Lower leg skin (tissue), 4 donors: ENCODE data around the gene RAX. TPM values are rescaled to one million over a fixed set of nuclear protein-coding genes. Genes with fewer than 3 reads are reported as not detected.

ENCODE experiments used
- DNase-seq, 2 donors: peaks; one replicate each; pipeline ENCODE4 v3.0.0-alpha.2; 2019; ENCODE audit warnings: low spot score in 2 of 2
- H3K4me3 ChIP-seq: fragments of 200-600 bp; sonication (generic); 2 replicates; pipeline ENCODE4 v1.5.1; 2017; ENCODE audit warnings: mild to moderate bottlenecking, low read depth; ENCODE audit not compliant: poor library complexity, severe bottlenecking
- POLR2A ChIP-seq, 2 donors: fragments of 450-650 bp; IDR thresholded peaks; one replicate each; pipeline ENCODE4 v1.6.1; 2016 to 2017; ENCODE audit warnings: antibody characterized with exemption in 2 of 2, mild to moderate bottlenecking in 1 of 2, moderate library complexity in 1 of 2
- WGBS, 2 donors: methylation state at CpG; one replicate each; pipeline ENCODE4 v1.1.5; 2018; 5-methylcytosine and 5-hydroxymethylcytosine counted together
- intact Hi-C: fragments of 100-400 bp; cut with DNase I; formaldehyde crosslinking; loops from one replicate; pipeline ENCODE4 v1.15.0; 2023; ENCODE audit warnings: low total_unique reads
- total RNA-seq, 4 donors: library from RNA; depleted of rRNA; stranded (reverse); fragments of >200 nt; gene quantifications; one replicate each; pipeline ENCODE4 v1.1.0, GENCODE V29; 2016
- TF ChIP-seq, protein P1 (sequence below), 3 donors: fragments of 450-650 bp; IDR thresholded peaks; one replicate each; pipeline ENCODE4 v1.5.1; 2016; ENCODE audit warnings: antibody characterized with exemption in 3 of 3, mild to moderate bottlenecking in 3 of 3, moderate library complexity in 2 of 3

RAX gene
- total RNA-seq, 4 donors from 2014 or later: 0.07 to 0.38 TPM; not detected in 2

- H3K4me3 ChIP-seq: no peak overlapping the region
- WGBS, 2 donors: 55 to 74% methylated on average over 5 of the region's 5 CpGs
- intact Hi-C loops: no loop called here
- TF ChIP-seq, protein P1, sequence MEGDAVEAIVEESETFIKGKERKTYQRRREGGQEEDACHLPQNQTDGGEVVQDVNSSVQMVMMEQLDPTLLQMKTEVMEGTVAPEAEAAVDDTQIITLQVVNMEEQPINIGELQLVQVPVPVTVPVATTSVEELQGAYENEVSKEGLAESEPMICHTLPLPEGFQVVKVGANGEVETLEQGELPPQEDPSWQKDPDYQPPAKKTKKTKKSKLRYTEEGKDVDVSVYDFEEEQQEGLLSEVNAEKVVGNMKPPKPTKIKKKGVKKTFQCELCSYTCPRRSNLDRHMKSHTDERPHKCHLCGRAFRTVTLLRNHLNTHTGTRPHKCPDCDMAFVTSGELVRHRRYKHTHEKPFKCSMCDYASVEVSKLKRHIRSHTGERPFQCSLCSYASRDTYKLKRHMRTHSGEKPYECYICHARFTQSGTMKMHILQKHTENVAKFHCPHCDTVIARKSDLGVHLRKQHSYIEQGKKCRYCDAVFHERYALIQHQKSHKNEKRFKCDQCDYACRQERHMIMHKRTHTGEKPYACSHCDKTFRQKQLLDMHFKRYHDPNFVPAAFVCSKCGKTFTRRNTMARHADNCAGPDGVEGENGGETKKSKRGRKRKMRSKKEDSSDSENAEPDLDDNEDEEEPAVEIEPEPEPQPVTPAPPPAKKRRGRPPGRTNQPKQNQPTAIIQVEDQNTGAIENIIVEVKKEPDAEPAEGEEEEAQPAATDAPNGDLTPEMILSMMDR (IDR thresholded peaks at IDR 0.05): no peak
- no peak for TF ChIP-seq POLR2A (IDR thresholded peaks at IDR 0.05)
- no peak for DNase-seq
These were observed 40.8 kb downstream of the RAX start for GRCh38 chr18:59232309-59233016.

DNA sequence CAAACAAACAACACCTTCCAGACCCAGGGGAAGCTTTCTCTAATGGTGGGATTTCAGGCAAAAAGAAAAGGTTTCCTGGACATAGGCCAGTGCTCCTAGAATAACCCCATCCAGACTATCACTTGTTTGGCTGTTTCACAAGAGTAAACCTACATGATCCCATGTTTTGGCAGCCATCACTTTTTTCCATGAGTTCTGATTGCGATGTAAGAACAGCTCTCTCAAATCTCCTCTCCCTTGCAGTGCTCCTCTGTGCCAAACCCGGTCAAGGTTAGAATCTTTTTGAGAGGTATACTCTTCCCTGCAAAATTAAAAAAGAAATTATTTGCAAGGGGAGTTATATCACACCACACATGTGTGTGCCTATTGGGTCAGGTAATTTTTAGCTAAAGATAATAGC, 41.4 kb downstream of the RAX start:
- intact Hi-C loops: no loop called here
- no peak overlapping the region for H3K4me3 ChIP-seq
- DNase-seq: no peak
- WGBS, 2 donors: 55 to 79% methylated on average over 2 of the region's 2 CpGs
- TF ChIP-seq, protein P1 (IDR thresholded peaks at IDR 0.05): no peak
- no peak for TF ChIP-seq POLR2A (IDR thresholded peaks at IDR 0.05)

GRCh38 chr18:59231114-59231513, 42.1 kb downstream of the RAX start:
- intact Hi-C loops: no loop called here
- no peak overlapping the region for H3K4me3 ChIP-seq
- no peak for TF ChIP-seq POLR2A (IDR thresholded peaks at IDR 0.05)
- TF ChIP-seq, protein P1 (IDR thresholded peaks at IDR 0.05): no peak
- no peak for DNase-seq
- WGBS, 2 donors: 72% methylated on average over 5 of the region's 5 CpGs

DNA sequence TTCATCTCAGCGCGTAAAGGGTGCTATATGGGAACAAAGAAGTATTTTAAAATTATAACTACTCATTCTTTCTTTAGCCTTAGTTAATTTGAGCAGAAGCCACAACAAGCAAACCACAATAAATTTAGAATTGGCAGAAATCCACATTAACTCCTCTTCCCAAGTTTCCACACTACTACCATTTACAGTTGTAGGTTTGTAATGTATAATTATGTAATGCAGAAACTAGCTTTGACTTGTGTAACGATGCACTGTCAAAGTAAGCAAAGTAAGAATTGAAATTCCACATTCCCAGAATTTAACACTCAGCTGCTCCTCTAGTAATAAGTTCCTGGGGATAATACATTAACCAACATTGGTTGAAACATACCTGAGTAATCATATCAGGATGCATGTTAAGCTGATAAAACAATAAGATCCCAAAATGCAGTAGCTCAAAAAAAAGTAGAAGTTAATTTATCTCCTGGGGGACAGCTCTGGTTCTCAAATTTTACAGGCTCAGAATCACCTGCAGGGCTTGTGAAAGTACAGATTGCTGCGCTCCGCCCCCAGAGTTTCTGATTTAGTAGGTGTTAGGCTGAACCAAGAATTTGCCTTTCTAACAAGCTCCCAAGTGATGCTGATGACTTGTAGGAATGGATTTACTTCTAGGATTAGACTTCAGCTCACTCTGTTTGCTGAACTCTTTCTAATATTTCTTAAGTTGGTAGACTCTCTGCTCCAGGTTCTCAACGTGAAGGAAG, 43.4 kb downstream of the RAX start:
- TF ChIP-seq, protein P1 (IDR thresholded peaks at IDR 0.05): no peak
- TF ChIP-seq POLR2A (IDR thresholded peaks at IDR 0.05): no peak
- no peak for DNase-seq
- intact Hi-C loops: no loop called here
- 57 to 63% methylated on average over 6 of the region's 6 CpGs for WGBS, 2 donors
- no peak overlapping the region for H3K4me3 ChIP-seq

DNA sequence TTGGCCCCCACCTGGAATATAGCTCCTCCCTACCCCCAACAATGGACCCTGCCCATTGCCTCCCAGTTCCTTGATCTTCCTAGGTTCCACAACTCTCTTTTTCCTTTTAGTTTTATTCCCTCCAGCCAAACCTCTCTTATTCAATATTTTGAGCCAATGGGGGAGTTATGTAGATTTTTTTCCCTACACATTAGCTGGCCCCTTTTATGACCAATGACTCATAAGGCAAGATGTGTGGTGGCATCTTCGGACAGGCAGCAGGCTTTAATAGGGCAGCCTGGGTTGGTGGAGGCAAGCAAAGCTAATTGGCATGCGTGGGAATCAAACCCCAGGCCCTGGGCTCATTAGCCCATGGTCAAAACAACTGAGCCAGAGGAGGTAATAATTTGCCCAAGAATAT, 44.1 kb downstream of the RAX start:
- DNase-seq: no peak
- intact Hi-C loops: no loop called here
- no peak overlapping the region for H3K4me3 ChIP-seq
- WGBS, 2 donors: 72 to 79% methylated on average over 2 of the region's 2 CpGs
- TF ChIP-seq, protein P1 (IDR thresholded peaks at IDR 0.05): no peak
- TF ChIP-seq POLR2A (IDR thresholded peaks at IDR 0.05): no peak
